ENCODE measurements around the gene MMP10. TPM values are rescaled to one million over a fixed set of nuclear protein-coding genes. Genes with fewer than 3 reads are reported as not detected.

The MMP10 gene
- total and polyA plus RNA-seq, 2 experiments from 2014 or later = 0.10 TPM; not detected in 1

GRCh38 chr11:102757823-102758549 lies 22.4 kb downstream of the MMP10 start (continued):
- no peak for TF ChIP-seq EZH2 (IDR thresholded peaks at IDR 0.05; ENCODE audit: low read depth, unreplicated experiment)
- TF ChIP-seq CTCF (conservative IDR thresholded peaks at IDR 0.05; ENCODE audit: low read depth in 2 of 2) = no peak
- TF ChIP-seq REST (IDR thresholded peaks at IDR 0.05; ENCODE audit: unreplicated experiment) = no peak
- TF ChIP-seq ZNF114 (CRISPR knock-in tag; IDR thresholded peaks at IDR 0.05) = no peak
- no peak for TF ChIP-seq ZNF331 (CRISPR knock-in tag; IDR thresholded peaks at IDR 0.05; ENCODE audit: low read depth)
- TF ChIP-seq STAT1 (IDR thresholded peaks at IDR 0.05; ENCODE audit: unreplicated experiment) = no peak

GRCh38 chr11:102753267-102753666 lies 27.2 kb downstream of the MMP10 start:
- H3K9me3 Mint-ChIP-seq = peaks cover 2% of the 10 kb centered on the region; the same call in 1 of the 3 replicates
- Histone ChIP-seq H3K4me1 (ENCODE audit: insufficient read depth) (peaks cover 32% of the 10 kb centered on the region), H3F3A (replicated peaks; ENCODE audit: low read depth) (no peaks in the 10 kb centered on the region), H3K79me2 (replicated peaks; ENCODE audit: insufficient read depth) (no peaks in the 10 kb centered on the region; the same call in 1 of the 2 replicates), H3K4me3 (no peak overlapping the region), H3K9me2 (ENCODE audit: insufficient read depth) (no peaks in the 10 kb centered on the region), H3K27me3 (ENCODE audit: insufficient read depth) (no peaks in the 10 kb centered on the region), H3K4me2 (no peak overlapping the region), H3K36me3 (ENCODE audit: insufficient read depth) (no peaks in the 10 kb centered on the region), H2AFZ (0 out of 2 replicates have a peak overlapping the region, but pooled peaks have one; percentile 64), H3K27ac (ENCODE audit: low read depth) (0 out of 2 replicates have a peak overlapping the region, but pooled peaks have one; percentile 36), H4K20me1 (replicated peaks; ENCODE audit: insufficient read depth) (no peaks in the 10 kb centered on the region)
- H3K4me3 Mint-ChIP-seq = no peak overlapping the region
- DNase-seq (ENCODE audit: low spot score) (no peak), ATAC-seq (no peak)
- peaks cover 1% of the 10 kb centered on the region for H3K27me3 Mint-ChIP-seq (ENCODE audit: insufficient read depth, low read depth, poor library complexity)
- H3K36me3 Mint-ChIP-seq (ENCODE audit: low read depth) = no peaks in the 10 kb centered on the region
- 0 out of 2 replicates have a peak overlapping the region, but pooled peaks have one; percentile 19 for H3K27ac Mint-ChIP-seq
- peaks cover 20% of the 10 kb centered on the region for H3K4me1 Mint-ChIP-seq
- TF ChIP-seq STAT1 (IDR thresholded peaks at IDR 0.05; ENCODE audit: unreplicated experiment) (no peak), CTCF (conservative IDR thresholded peaks at IDR 0.05; ENCODE audit: low read depth in 2 of 2) (no peak), REST (IDR thresholded peaks at IDR 0.05; ENCODE audit: unreplicated experiment) (no peak), POLR2AphosphoS5 (IDR thresholded peaks at IDR 0.05; ENCODE audit: low read depth) (no peak)

Measured in GM23338 (cell line).